ENCODE measurements around the gene POLDIP3.
"Not testable (repeated sequence)": the region's sequence is repeated elsewhere in the genome, so short reads cannot be mapped to it uniquely, and the experiment has no call there.

POLDIP3 gene

GRCh38 chr22:42549331-42550060, 65.2 kb downstream of the POLDIP3 start:
- no peak for DNase-seq

DNA sequence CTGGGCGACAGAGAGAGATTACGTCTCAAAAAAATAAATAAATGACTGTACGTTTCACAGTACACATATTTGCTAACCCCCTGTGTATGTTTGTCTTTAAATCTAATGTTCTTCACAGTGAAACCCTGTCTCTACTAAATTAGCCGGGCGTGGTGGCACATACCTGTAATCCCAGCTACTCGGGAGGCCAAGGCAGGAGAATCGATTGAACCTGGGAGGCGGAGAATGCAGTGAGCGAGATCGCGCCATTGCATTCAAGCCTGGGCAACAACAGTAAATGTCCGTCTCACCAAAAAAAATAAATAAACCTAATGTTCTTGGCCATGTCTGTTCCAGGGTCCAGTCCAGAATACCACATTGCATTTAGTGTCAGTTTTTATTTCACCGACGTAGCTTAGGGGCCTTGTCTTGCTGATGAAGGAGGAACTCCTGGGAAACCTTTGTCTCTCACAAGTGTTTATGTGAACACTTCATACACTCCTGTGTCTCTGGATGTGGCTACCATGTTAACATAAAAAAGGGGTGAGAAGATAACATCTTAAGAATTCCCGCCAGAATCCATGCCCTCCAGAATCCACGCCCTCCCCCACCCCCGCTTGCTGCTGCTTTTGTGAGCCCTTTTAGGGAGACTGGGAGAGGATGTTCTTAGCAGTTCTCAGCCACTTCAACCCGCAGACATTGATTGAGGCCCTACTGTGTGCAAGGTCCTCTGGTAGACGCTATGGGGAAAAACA, 65.9 kb downstream of the POLDIP3 start:
- DNase-seq: no peak

DNA sequence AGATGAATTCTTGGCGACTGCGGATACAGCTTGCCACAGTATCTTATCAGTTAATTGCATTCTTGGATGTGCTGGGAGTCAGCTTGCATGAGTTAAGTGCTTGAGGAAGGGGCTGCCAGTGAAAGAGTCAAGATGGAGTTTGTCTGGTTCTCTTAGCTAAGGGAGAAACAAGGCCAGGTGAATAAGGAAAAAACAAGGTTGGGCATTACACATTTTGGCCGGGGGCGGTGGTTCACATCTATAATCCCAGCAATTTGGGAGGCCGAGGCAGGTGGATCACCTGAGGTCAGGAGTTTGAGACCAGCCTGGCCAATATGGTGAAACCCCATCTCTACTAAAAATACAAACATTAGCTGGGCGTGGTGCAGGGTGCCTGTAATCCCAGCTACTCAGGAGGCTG, 66.6 kb downstream of the POLDIP3 start:
- DNase-seq: not testable (repeated sequence)

GRCh38 chr22:42547562-42547961, 67.1 kb downstream of the POLDIP3 start:
- no peak for DNase-seq

DNA sequence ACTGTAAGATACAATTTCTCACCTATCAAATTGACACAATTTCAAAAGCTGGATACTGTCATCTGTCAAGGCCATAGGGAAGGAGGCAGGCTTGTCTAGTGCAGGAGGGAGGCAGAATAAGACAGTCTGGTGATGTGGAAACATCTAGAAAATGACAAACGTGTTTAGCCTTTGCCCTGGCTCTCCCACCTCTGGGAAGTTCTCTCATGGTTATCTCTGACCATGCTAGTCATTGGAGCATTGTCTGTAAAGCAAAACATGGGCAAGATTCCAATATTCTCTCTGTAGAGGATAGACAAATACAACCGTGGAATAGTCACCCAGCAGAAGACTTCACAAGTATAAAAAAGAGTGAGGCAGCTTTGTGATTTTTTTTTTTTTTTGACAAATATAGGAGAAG, 70.0 kb downstream of the POLDIP3 start:
- DNase-seq: no peak

- DNase-seq: not testable (repeated sequence)
Observed at GRCh38 chr22:42539236-42539771, 75.4 kb downstream of the POLDIP3 start.

DNA sequence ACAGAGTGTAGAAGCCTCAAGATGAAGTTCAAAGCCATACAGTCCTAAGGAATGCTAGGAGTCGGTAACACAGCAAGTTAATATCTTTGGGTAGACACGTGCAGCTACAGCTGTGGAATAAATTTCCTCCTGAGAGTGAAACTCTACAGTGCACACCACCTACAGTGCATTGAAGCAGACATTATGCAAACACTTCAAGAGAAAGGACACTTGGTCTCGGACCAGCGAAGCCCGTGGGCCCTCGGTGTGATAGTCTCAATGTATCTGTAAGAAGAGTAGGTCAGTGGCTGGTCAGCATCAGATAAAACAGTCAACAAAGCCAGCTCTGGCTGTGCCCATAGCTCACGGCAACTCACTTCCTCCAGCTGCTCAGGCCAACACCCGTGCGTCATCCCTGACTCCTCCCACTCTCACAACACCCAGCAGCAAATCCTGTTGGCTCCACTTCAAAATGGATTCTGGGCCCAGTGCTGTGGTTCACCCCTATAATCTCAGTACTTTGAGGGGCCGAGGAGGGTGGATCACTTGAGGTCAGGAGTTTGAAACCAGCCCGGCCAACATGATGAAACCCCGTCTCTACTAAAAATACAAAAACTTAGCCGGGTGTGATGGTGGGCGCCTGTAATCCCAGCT, 77.4 kb downstream of the POLDIP3 start:
- DNase-seq: not testable (repeated sequence)

DNA sequence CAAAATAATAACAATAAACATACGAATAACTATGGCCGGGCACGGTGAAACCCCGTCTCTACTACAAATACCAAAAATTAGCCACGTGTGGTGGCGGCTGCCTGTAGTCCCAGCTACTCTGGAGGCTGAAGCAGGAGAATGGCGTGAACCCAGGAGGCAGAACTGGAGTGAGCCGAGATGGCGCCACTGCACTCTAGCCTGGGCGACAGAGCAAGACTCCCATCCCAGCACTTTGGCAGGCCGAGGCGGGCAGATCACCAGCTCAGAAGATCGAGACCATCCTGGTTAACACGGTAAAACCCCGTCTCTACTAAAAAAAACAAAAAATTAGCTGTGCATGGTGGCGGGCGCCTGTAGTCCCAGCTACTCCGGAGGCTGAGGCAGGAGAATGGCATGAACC, 78.0 kb downstream of the POLDIP3 start:
- DNase-seq: not testable (repeated sequence)

GRCh38 chr22:42536166-42536565, 78.5 kb downstream of the POLDIP3 start:
- DNase-seq: no peak

DNA sequence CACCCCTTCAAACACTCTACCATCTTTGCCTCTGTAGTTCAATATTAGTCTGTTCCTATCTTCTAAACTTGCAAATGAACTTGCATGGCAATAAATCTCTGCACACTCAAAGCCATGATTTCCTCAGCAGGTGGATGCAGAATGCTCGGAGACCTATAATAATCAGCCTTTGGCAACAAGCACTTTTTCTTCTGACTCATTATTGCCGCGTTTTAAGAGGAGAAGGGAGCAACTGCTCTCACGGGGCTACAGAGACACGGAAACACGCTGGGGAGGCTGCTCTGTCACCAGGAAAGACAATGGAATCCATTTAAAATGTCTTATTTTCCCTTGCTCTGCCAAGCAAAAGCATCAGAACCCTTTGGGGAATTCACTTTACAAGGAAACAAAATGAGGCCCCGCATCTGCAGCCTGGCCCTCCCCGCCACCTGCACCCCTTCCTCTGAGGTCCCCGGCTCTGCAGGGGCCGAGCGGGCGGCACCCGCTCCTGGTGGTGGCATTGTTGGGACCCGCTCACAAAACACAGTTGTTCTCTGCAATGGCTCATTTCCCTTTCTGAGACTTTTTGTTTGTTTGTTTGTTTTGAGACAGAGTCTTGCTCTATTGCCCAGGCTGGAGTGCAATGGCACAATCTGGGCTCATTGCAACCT, 79.5 kb downstream of the POLDIP3 start:
- DNase-seq: not testable (repeated sequence)
